Heart left ventricle (tissue), 16 donors: Measurements from ENCODE around the gene ZNF786. TPM values are rescaled to one million over a fixed set of nuclear protein-coding genes. Genes with fewer than 3 reads are reported as not detected.

Experiments used
- ATAC-seq, 4 donors: fragments of 200-7000 bp; cut with Tn5 transposase; one replicate each; pipeline ENCODE4 v1.9.1; 2020 to 2022; ENCODE audit warnings: moderate library complexity in 4 of 4, mild to moderate bottlenecking in 3 of 4, moderate number of reproducible peaks in 1 of 4
- DNase-seq, 5 donors: peaks; one replicate each; pipeline ENCODE4 v3.0.0-alpha.2; 2020
- H3K27ac ChIP-seq, 12 donors: fragments of 200-600 bp; sonication (generic) in 4 of 12; one replicate each; pipeline versions ENCODE4 v1.5.0 to v1.8.0; 2016 to 2022; ENCODE audit warnings: mild to moderate bottlenecking in 2 of 12
- H3K27me3 ChIP-seq, 9 donors: fragments of 200-600 bp; sonication (generic) in 2 of 9; one replicate each; pipeline versions ENCODE4 v1.5.1 to v1.8.0; 2016 to 2022; ENCODE audit warnings: mild to moderate bottlenecking in 3 of 9
- H3K36me3 ChIP-seq, 9 donors: fragments of 200-600 bp; sonication (generic) in 2 of 9; one replicate each; pipeline versions ENCODE4 v1.5.0 to v1.8.0; 2018 to 2022; ENCODE audit warnings: mild to moderate bottlenecking in 2 of 9
- H3K4me1 ChIP-seq, 12 donors: fragments of 200-600 bp; sonication (generic) in 4 of 12; one replicate each; pipeline versions ENCODE4 v1.5.0 to v1.8.0; 2016 to 2022; ENCODE audit warnings: mild to moderate bottlenecking in 3 of 12
- H3K4me3 ChIP-seq, 12 donors: fragments of 200-600 bp; sonication (generic) in 4 of 12; one replicate each; pipeline versions ENCODE4 v1.5.0 to v1.8.0; 2017 to 2022; ENCODE audit warnings: mild to moderate bottlenecking in 9 of 12, moderate library complexity in 4 of 12
- H3K9me3 ChIP-seq, 12 donors: fragments of 200-600 bp; sonication (generic) in 4 of 12; one replicate each; pipeline versions ENCODE4 v1.5.0 to v1.8.0; 2016 to 2022; ENCODE audit warnings: mild to moderate bottlenecking in 1 of 12
- POLR2A ChIP-seq, 2 donors: fragments of 450-650 bp; IDR thresholded peaks; one replicate each; pipeline ENCODE4 v1.6.1; 2017; ENCODE audit warnings: antibody characterized with exemption in 2 of 2, mild to moderate bottlenecking in 2 of 2, moderate library complexity in 2 of 2
- WGBS, 4 donors: extraction: QIAGEN DNeasy Blood & Tissue Kit in 2 of 4; methylation state at CpG; one replicate each; pipeline versions ENCODE4 v1.1.5 to v1.1.7; 2013 to 2018; 5-methylcytosine and 5-hydroxymethylcytosine counted together
- intact Hi-C, 10 donors: fragments of 100-400 bp; cut with DNase I; formaldehyde crosslinking; loops; one replicate each; pipeline versions ENCODE4 v1.11.1 to v1.14.2; 2022
- polyA plus RNA-seq, 2 donors: library from polyadenylated mRNA; stranded (reverse); fragments of 200-250 nt; gene quantifications; one replicate each; pipeline ENCODE4 v1.2.3, GENCODE V29; 2013
- total RNA-seq, 9 donors: library from RNA; depleted of rRNA in 2 of 9; stranded (reverse); fragments of >200 nt in 2 of 9; fragmentation: NEBNext Ultra II Directional in 3 of 9; extraction: Animal tissue kit (Norgen Biotek cat#: 25700) in 3 of 9; gene quantifications; one replicate each; pipeline versions ENCODE4 v1.1.0 to v1.2.4, GENCODE V29; 2016 to 2023
- TF ChIP-seq, protein P1 (sequence below), 12 donors: fragments of 200-600 bp; sonication (generic) in 4 of 12; IDR thresholded peaks; one replicate each; pipeline versions ENCODE4 v1.5.0 to v1.8.0; 2018 to 2022; ENCODE audit warnings: antibody characterized with exemption in 12 of 12, mild to moderate bottlenecking in 5 of 12
- donor health status: ischemic (EF 13 %, LVEDD 7.1; RV severe dilation, severe dysfunction).
- donor health status: healthy with polysubstance abuse.
- donor health status: DM: no; HTN: yes; CAD: no.
- donor health status: DM: no; HTN: no; CAD: no.
- donor health status: ischemic (EF 25% LVEDD 6.9; RV normal size, moderate dysfunction).
- donor health status: ischemic (EF 25% LVEDD 5.7; RV mildly dilated, moderate dysfunction).
- donor health status: healthy.
- donor health status: DM: yes; HTN: yes; CAD: no.
- donor health status: ischemic (EF 35%, LVEDD 5.7; RV mildly dilated, moderate dysfunction).
- donor health status: nonischemic (EF 11% LVEDD 7.7; RV severe dilation, severe dysfunction).
- donor health status: DM: yes; HTN: yes; CAD: no.
- donor health status: PGD.
- donor health status: ischemic (EF 29% LVEDD 5.4; RV normal size, mild dysfunction).
- donor health status: nonischemic (EF 23%, LVEDD 6.1; RV moderate dilation, normal function).

ZNF786 gene
- total and polyA plus RNA-seq, 11 donors: 1.4 to 5.3 (median 2.9) TPM

DNA sequence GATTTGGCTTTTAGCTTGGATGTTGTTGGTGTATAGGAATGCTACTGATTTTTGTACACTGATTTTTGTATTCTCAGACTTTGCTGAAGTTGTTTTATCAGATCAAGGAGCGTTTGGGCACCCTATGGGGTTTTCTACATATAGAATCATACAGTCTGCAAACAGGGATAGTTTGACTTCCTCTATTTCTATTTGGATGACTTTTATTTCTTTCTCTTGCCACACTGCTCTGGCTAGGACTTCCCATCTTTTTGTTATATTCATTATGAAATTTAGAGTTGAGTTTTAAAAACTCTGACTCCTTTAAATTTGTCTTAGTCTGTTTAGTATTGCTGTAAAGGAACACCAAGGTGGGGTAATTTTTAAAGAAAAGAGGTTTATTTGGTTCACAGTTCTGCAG lies 4.7 kb downstream of the ZNF786 start:
- intact Hi-C loops: loop anchor here in 1 of 10 donors (2.0 kb wide), 1 partner anchor 81 kb away; no protein-coding TSS in a partner anchor
- no peak for ATAC-seq
- 72 to 88% (median 80%) methylated on average over 1 of the region's 1 CpG for WGBS, 4 donors

DNA sequence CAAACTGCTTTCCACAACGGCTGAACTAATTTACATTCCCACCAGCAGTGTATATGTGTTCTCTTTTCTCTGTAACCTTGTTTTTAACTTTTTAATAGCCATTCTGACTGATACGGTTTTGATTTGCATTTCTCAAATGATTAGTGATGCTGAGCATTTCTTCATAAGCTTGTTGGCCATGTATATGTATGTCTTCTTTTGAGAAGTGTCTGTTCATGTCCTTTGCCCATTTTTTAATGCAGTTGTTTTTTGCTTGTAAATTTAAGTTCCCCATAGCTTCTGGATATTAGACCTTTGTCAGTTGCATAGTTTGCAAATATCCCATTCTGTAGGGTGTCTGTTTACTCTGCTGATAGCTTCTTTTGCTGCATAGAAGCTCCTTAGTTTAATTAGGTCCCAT lies 6.1 kb downstream of the ZNF786 start:
- no peaks in the 10 kb centered on the region for H3K27me3 ChIP-seq
- TF ChIP-seq POLR2A (IDR thresholded peaks at IDR 0.05): no peak
- TF ChIP-seq, protein P1, sequence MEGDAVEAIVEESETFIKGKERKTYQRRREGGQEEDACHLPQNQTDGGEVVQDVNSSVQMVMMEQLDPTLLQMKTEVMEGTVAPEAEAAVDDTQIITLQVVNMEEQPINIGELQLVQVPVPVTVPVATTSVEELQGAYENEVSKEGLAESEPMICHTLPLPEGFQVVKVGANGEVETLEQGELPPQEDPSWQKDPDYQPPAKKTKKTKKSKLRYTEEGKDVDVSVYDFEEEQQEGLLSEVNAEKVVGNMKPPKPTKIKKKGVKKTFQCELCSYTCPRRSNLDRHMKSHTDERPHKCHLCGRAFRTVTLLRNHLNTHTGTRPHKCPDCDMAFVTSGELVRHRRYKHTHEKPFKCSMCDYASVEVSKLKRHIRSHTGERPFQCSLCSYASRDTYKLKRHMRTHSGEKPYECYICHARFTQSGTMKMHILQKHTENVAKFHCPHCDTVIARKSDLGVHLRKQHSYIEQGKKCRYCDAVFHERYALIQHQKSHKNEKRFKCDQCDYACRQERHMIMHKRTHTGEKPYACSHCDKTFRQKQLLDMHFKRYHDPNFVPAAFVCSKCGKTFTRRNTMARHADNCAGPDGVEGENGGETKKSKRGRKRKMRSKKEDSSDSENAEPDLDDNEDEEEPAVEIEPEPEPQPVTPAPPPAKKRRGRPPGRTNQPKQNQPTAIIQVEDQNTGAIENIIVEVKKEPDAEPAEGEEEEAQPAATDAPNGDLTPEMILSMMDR (IDR thresholded peaks at IDR 0.05): no peak
- no peak overlapping the region for H3K4me3 ChIP-seq
- ATAC-seq (no peak), DNase-seq (no peak)
- H3K27ac ChIP-seq: no peak overlapping the region
- peaks cover 0 to 9% (median 0%) of the 10 kb centered on the region in 12 donors for H3K9me3 ChIP-seq
- peaks cover 0 to 12% (median 2%) of the 10 kb centered on the region in 9 donors for H3K36me3 ChIP-seq
- WGBS, 4 donors: 96 to 98% (median 97%) methylated on average over 2 of the region's 2 CpGs
- peaks cover 0 to 14% (median under 1%) of the 10 kb centered on the region in 12 donors for H3K4me1 ChIP-seq
- intact Hi-C loops: no loop called here

More for the DNA sequence above, 4.7 kb downstream of the ZNF786 start:
- H3K4me3 ChIP-seq: no peak overlapping the region
- DNase-seq: no peak
- TF ChIP-seq, protein P1 (IDR thresholded peaks at IDR 0.05): no peak
- TF ChIP-seq POLR2A (IDR thresholded peaks at IDR 0.05): no peak
- no peaks in the 10 kb centered on the region for H3K27me3 ChIP-seq
- peaks cover 0 to 21% (median 5%) of the 10 kb centered on the region in 12 donors for H3K4me1 ChIP-seq
- peaks cover 0 to 3% (median 0%) of the 10 kb centered on the region in 9 donors for H3K36me3 ChIP-seq
- H3K27ac ChIP-seq: no peak overlapping the region
- H3K9me3 ChIP-seq: peaks cover 0 to 9% (median 0%) of the 10 kb centered on the region in 12 donors

DNA sequence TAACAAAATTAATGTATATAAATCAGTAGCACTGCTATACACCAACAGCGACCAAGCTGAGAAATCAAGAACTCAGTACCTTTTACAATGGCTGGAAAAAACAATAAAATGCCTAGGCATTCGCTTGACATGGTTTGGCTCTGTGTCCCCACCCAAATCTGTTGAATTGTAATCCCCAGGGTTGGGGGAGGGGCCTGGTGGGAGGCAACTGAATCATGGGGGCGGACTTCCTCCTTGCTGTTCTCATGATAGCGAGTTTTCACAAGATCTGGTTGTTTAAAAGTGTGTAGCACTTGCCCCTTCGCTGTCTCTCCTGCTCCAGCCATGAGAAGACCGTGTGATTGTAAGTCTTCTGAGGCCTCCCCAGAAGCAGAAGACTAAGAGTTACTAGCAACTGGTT lies 8.6 kb downstream of the ZNF786 start:
- Histone ChIP-seq H3K9me3 (peaks cover 0 to 9% (median 0%) of the 10 kb centered on the region in 12 donors), H3K27me3 (no peaks in the 10 kb centered on the region), H3K4me3 (no peak overlapping the region), H3K36me3 (peaks cover 0 to 22% (median 9%) of the 10 kb centered on the region in 9 donors), H3K27ac (no peak overlapping the region), H3K4me1 (no peaks in the 10 kb centered on the region)
- DNase-seq: no peak
- ATAC-seq: no peak
- 89 to 92% (median 90%) methylated on average over 6 of the region's 6 CpGs for WGBS, 4 donors
- TF ChIP-seq POLR2A (IDR thresholded peaks at IDR 0.05): no peak
- TF ChIP-seq, protein P1 (IDR thresholded peaks at IDR 0.05): no peak
- intact Hi-C loops: no loop called here

DNA sequence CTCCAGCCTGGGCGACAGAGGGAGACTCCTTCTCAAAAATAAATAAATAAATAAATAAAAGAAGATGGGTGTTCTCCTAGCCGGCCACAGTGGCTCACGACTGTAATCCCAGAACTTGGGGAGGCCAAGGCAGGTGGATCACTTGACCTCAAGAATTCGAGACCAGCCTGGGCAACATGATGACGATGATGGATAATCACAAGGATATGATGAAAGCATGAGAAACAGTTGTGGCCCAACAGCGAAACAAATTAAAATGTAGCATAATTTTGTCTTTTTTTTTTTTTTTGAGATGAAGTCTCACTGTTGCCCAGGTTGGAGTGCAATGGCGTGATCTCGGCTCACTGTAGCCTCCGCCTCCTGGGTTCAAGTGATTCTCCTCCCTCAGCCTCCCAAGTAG lies 12.9 kb downstream of the ZNF786 start:
- TF ChIP-seq, protein P1 (IDR thresholded peaks at IDR 0.05): no peak
- TF ChIP-seq POLR2A (IDR thresholded peaks at IDR 0.05): no peak
- Histone ChIP-seq H3K36me3 (peaks cover 0 to 48% (median 29%) of the 10 kb centered on the region in 9 donors), H3K27me3 (no peaks in the 10 kb centered on the region), H3K4me3 (no peak overlapping the region), H3K9me3 (no peaks in the 10 kb centered on the region), H3K27ac (no peak overlapping the region), H3K4me1 (no peaks in the 10 kb centered on the region)
- WGBS, 4 donors: 86 to 96% (median 87%) methylated on average over 9 of the region's 9 CpGs
- DNase-seq: no peak
- intact Hi-C loops: no loop called here
- no peak for ATAC-seq
